ENCODE results near the gene RBKS. TPM values are rescaled to one million over a fixed set of nuclear protein-coding genes. Genes with fewer than 3 reads are reported as not detected.

Gene RBKS
- total RNA-seq: 1 to 10 TPM; 5.5 to 8.9 TPM

GRCh38 chr2:27890146-27890923 lies at the start of gene RBKS, which contains the start of gene BABAM2:
TSS of gene RBKS (minus strand) at chr2:27890387. CDS start at chr2:27890345, 42 bp downstream.
TSS of gene BABAM2 (plus strand) at chr2:27890729. CDS start at chr2:27894557, 3,828 bp downstream.
- Histone ChIP-seq H3K4me1 (peaks cover 6% of the 10 kb centered on the region), H3K27ac (peak within 1 kb of the TSS; percentile 95), H3K9ac (ENCODE audit: low read depth in 2 of 2, low read length in 2 of 2) (peak within 1 kb of the TSS; percentile 90 to 96), H3K9me3 (no peaks in the 10 kb centered on the region), H3K27me3 (no peaks in the 10 kb centered on the region), H3K36me3 (no peaks in the 10 kb centered on the region), H3K4me3 (peak within 1 kb of the TSS; percentile 70)
- intact Hi-C loops (cut with DNase I): no loop called here
- no peak for TF ChIP-seq CTCF (IDR thresholded peaks at IDR 0.05)
- DNase-seq: peak; percentile 93

- TF ChIP-seq CTCF (IDR thresholded peaks at IDR 0.05): no peak
- no peak overlapping the region for H3K9ac ChIP-seq (ENCODE audit: low read depth in 2 of 2, low read length in 2 of 2)
- intact Hi-C loops (cut with DNase I): no loop called here
Observed at GRCh38 chr2:27935026-27935425, 44.8 kb upstream of the RBKS start.

GRCh38 chr2:27932396-27932795 lies 42.2 kb upstream of the RBKS start:
- intact Hi-C loops (cut with DNase I): no loop called here
- no peaks in the 10 kb centered on the region for H3K4me1 ChIP-seq
- DNase-seq: no peak
- H3K27ac ChIP-seq: no peak overlapping the region
- no peak for TF ChIP-seq CTCF (IDR thresholded peaks at IDR 0.05)
- H3K27me3 ChIP-seq: no peaks in the 10 kb centered on the region
- no peak overlapping the region for H3K4me3 ChIP-seq
- no peak overlapping the region for H3K9ac ChIP-seq (ENCODE audit: low read depth in 2 of 2, low read length in 2 of 2)
- no peaks in the 10 kb centered on the region for H3K36me3 ChIP-seq
- no peaks in the 10 kb centered on the region for H3K9me3 ChIP-seq

More at GRCh38 chr2:27935026-27935425, 44.8 kb upstream of the RBKS start:
- Histone ChIP-seq H3K36me3 (no peaks in the 10 kb centered on the region), H3K4me1 (no peaks in the 10 kb centered on the region), H3K27me3 (no peaks in the 10 kb centered on the region), H3K27ac (no peak overlapping the region), H3K9me3 (no peaks in the 10 kb centered on the region), H3K4me3 (no peak overlapping the region)
- DNase-seq: no peak

- TF ChIP-seq CTCF (IDR thresholded peaks at IDR 0.05): no peak
- Histone ChIP-seq H3K9ac (ENCODE audit: low read depth in 2 of 2, low read length in 2 of 2) (peak overlapping the region in 1 of 2 donors; percentile 34), H3K27ac (peak overlapping the region; percentile 24), H3K4me3 (no peak overlapping the region), H3K36me3 (no peaks in the 10 kb centered on the region), H3K4me1 (no peaks in the 10 kb centered on the region), H3K9me3 (no peaks in the 10 kb centered on the region), H3K27me3 (no peaks in the 10 kb centered on the region)
- DNase-seq: no peak
- intact Hi-C loops (cut with DNase I): no loop called here
Observed at GRCh38 chr2:27931361-27931950, 41.3 kb upstream of the RBKS start.

DNA sequence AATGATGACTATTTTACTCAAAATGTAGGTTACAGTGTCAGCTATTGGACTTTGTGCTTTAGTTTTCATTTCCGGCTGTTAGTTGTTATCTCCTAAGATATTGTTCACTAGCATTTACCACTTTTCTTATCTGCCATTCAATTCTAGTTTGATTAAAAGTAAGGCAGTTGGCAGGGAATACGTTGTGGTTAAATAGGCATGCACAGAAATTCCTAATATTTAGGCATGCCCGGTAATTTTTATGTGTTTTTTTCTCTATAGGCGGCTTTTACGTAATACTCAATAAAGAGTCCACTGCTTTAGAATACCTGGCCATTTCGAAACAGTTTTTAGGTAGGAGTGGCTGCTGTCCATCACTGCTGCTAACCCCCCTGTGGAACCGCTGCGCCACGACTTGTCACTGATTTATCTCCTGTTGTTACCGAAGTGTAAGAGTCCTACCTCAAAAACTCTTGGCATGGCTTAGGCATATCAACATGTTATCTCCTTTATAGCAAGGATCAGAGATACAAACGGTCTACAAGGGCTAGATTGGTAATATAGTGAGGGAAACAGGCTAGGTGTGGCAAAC lies 39.8 kb upstream of the RBKS start:
- Histone ChIP-seq H3K36me3 (no peaks in the 10 kb centered on the region), H3K4me1 (no peaks in the 10 kb centered on the region), H3K9ac (ENCODE audit: low read depth in 2 of 2, low read length in 2 of 2) (peak overlapping the region in 1 of 2 donors; percentile 59), H3K27me3 (no peaks in the 10 kb centered on the region), H3K4me3 (no peak overlapping the region), H3K27ac (peak overlapping the region; percentile 76), H3K9me3 (no peaks in the 10 kb centered on the region)
- intact Hi-C loops (cut with DNase I): no loop called here
- TF ChIP-seq CTCF (IDR thresholded peaks at IDR 0.05): no peak
- DNase-seq: peak; percentile 52

Measured in colonic mucosa (tissue), 4 donors.